ENCODE measurements around the gene FAM83E.

FAM83E gene

DNA sequence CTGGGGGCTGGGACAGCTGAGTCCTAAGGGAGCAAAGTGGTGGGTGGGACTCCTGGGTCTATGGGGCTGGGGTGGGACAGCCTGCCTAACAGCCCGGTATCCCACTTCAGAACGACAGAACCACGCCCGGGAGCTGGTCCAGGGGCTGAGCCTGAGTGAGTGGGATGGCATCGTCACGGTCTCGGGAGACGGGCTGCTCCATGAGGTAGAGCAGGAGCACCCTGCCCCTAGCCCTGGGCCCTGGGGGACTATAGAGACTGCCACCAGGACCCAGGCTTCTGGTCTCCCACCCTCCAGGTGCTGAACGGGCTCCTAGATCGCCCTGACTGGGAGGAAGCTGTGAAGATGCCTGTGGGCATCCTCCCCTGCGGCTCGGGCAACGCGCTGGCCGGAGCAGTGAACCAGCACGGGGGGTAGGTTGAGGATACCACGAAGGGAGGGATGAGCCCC, 13.0 kb upstream of the FAM83E start:
- no peak for FAIRE-seq

DNA sequence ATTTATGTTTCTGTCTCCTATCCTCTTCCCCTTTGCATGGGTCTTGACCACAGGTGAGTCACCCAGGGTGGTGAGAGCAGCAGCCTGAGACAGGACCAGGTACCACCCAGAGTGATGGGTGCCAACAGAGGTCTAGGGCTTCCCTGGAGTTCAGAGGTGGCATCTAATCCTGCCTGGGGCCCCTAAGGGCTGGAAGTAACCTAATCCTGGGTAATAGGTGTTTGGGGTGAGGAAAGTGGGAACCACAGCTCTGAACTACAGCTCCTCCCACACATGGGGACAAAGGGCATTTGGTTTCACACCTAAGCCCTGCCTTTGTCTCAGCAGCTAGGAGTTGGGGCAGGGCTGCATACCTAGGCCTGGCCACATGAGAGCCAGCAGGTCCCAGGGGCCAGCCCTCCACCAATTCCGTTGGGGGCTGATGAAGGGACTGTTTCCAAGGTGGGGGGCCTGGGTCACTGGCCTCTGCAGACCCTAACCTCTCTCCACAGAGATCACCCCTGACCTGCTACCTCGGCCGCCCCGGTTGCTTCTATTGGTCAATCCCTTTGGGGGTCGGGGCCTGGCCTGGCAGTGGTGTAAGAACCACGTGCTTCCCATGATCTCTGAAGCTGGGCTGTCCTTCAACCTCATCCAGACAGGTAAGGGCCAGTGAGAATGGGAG, 12.5 kb upstream of the FAM83E start:
- FAIRE-seq = no peak

DNA sequence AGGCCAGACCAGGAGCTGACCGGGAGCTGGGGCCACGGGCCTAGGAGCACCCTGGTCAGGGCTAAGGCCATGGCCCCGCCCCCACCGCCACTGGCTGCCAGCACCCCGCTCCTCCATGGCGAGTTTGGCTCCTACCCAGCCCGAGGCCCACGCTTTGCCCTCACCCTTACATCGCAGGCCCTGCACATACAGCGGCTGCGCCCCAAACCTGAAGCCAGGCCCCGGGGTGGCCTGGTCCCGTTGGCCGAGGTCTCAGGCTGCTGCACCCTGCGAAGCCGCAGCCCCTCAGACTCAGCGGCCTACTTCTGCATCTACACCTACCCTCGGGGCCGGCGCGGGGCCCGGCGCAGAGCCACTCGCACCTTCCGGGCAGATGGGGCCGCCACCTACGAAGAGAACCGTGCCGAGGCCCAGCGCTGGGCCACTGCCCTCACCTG, 11.0 kb upstream of the FAM83E start:
- no peak for FAIRE-seq

DNA sequence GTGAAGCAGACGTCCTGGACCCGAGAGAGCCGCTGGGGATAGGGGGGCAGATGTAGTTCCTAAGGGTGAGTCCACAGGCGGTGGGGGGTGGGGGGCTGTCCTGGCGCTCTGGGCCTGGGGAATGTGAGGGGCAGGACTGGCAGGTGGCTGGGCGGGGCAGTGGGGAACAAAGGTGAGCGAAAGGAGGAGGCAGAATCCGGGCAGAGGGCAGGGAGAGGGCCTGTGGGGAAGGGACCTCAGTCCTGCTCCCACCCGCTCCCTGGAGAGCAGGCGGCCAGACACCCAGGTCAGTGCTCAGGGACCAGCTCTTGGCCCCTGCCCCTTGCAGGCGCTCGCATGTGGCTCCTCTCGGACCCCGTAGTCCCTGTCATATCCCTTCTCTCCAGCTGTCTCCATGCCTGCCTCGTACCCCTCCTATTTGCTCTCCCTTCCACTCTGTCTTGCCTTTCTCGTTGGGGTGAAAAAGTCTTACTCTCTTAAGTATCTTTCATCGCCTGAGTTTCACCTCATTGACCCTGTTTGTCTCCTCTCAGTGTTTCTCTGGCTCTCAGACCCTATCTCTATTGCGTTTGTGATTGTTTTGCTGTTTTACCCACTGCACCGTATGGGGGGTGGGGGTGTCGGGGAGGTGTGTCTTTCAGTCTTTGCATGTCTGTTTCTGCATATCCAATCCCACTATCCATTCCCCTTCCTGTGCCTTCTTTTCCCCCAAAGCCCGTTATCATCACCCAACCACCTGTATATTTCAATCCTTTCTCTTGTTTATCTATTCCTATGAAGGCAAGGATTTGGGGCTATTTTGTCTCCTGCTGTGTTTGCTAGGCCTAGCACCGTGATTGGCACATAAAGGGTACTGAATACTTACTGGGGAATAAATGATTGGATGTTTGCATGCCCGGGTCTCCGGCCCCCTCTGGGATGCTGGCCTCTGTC, 10.2 kb upstream of the FAM83E start:
- no peak for FAIRE-seq

DNA sequence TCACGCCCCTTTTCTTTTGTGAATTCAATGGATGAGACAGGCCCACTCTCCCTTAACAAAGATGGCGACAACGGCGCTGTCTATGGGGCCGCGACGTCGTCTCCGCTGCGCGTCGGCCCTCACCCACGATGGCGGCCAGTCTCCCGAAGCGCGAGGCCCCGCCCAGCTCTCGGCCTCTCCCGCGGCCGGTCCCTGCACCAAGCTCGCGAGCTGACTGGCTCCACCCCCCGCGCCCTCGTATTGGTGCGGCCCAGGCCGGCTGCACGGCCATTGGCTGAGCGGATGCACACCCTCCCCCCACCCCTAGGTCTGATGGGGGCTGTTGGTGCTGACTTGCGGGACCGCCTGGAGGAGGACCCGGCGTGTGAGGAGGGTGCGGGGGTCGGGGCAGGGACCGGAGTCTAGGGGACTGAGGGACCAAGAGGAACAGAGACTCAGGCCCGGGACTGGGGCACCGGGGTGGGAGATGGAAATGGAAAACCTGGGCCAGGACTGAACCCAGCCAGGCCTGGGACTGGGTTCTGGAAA, 9.3 kb upstream of the FAM83E start:
- FAIRE-seq = peak; percentile 96

DNA sequence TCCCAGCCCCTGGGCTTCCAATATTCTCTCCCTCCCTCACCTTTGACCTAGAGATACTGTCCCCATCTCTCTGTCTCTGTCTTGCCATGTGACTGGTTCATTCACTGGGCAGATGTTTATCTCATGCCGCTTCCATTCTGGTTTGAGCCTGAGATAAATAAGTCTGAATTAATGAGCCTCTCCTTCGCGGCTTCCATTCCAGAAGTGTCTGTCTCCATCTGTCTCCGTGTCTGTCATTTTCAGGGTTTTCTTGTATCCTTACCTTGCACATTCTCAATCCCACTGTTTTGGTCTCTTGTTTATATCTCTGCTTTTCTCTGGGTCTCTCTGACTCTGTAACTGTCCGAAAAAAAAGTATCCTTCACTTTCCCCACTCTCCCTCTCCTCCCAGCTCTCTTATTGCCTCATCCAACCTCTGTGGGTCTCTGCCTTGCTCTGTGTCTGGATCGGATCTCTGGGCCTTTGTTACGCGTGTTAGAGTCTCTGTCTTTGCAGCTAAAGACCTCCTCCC, 8.7 kb upstream of the FAM83E start:
- no peak for FAIRE-seq

DNA sequence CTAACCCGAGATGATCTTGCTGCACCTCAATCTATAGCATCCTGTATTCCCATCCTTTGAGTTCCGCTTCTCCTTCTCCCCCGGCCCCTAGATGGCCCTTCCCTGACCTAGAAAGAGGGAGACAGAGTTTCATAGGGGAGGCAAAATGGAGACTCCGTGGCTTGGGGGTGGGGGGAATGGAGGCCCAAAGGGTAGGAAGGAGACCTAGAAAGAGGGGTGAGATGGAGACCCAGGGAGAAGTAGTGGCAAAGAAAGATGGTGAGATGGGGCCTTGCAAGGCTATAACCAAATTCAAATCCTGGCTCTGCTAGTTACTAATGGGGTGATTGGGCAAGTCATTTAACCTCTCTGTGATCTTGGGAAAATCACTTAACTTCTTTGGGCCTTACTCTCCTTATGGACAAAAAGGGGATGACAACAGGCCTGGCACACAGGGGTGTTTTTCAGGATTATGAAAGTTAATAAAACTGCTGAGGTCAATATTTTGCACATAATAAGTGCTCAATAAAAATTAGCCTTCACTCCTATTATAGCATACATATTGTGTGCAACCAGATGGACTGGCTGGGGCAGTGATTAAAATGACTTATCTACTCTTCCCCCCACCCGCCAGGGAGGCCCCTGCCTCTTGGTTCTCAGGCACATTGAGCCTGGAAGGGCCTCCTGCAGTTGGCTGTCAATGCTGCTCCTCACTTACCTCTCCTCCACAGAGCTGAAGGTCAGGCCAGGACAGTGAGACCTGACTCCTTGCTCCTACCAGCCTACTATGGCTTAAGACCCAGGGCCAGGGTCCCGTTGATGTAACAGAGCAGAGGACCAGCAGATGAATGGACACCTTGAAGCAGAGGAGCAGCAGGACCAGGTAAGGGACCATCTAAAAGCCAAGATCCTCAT, 5.1 kb upstream of the FAM83E start:
- no peak for FAIRE-seq

DNA sequence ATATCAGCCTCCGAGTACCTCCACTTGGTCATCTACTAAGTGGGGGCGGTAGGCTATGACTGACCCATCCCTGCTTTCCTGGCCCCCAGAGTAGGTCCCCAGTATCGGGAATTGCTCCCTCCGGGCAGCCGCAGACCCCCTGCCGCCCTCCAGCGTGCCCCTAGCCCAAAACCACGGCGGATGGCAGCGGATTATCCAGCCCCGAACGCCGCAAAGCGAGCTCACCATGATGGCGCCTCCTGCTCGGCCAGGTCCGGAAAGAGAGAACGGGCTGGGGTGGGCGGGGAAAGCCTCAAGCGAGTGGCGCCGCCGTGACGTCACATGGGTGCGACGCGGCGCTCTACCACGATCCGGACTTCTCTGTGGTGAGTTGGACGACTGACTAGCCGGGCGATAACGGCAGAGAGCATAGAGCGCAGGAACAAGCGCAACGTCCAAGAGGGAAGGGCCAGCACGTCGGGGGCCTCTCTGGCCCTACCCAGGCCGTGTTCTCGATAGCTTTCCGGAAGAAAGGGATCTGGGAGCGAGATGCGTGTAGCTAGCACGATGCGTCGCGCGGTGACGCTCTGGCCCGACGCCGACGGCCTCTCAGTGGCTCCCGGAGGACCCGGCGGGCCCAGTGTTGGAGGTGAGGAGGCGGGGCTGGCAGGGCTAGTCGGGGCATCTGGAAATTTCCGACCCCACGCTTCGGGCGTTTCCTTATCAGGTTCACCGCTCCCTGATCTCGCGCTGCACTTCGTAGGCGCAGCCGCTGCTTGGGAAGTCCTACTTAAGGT, 4.2 kb upstream of the FAM83E start, which contains the start of the genes RPL18 and SPHK2:
RPL18 (minus strand) TSS at position 263 of the 776 bp plus-strand sequence; CDS start at position 228, 35 bp downstream.
SPHK2 (plus strand) TSS at position 591 of the 776 bp plus-strand sequence. CDS start 1,009 bp downstream, outside the sequence.
- FAIRE-seq = peak; percentile 98

DNA sequence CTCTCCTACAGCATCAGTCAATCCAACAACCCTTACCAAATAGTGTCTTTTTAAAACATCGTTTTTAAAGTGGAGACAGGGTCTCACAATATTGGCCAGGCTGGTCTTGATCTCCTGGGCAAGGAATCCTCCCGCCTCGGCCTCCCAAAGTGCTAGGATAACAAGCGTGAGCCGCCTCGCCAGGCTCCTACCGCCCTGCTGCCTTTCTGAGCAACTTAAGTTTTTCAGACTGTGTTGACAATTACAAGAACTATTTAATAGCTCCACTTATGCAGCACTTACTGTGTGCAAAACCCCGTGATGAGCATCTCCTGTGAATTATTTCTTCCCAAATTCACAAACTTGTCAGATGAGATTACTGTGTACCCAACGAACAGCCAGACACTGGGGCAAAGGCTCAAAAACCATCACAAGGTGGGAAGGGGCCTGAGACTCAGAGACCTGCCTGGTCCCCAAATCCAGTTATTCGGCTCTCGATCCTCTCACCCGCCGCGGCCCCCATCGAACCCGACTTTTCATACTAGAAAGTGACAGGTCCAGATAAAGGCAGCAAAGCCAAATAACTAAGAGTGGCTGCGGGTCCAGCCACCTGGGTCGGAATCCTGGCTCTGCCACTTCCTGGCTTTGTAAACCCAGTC, 3.5 kb upstream of the FAM83E start:
- FAIRE-seq = no peak

DNA sequence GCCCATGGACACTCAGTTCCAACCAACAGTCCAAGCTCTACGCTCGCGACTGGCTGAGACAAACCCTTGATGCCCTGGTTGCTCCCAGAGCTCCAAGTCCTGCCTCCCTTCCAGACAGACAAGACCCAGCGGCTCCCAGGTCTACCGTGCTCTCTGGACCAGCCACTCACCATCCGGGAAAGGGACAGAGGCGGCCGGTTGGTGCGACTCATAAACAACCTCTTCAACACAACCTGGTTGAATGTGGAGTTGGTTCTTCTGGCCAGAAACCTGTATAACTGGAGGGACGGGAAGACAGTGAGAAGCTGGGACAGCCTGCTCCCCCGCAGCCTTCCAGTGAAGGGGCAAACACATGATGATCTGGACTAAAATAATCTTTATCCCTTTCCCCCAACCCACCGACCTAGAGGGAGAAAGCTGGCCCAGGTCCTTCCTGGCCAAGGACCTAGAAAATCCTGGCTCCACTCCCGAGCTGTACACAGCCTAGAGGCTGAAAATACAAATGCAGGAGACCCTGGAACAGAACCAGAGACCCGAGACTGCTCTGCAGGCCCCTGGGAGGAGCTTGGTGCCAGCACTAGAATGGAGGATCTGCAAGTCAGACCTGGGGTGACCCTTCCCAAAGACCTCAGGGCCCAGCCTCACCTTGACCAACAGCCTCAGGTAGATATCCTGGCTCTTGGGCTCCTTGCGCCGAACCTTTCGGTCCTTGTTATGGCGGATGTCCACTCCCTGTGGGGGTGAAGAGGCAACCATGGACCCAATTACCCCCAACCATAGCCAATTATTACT, 2.5 kb upstream of the FAM83E start:
- no peak for FAIRE-seq

DNA sequence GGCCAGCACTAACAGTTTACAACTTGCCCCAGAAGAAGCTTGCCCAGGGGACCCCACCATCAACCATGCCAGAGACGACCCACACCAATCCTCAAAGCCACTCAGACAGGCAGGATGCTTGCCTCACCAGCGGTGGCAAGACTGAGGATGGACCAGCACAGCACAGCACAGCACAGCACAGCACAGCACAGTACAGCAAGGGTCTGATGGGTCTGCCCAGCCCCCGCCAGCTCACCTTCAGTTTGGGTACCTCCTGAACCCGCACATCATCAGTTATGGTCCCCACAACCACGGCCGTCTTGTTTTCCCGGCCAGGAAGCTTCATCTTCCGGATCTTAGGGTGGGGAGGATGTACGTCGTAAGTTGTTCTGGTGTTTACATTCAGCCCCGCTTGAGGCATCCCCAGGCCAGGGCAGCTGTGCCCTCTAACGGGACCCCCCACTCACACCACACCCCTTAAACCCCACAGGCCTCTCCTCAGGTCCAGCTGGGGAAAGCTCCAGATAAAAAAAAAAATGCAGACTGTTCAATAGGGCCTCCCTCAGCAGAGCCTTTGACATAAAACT, 1.7 kb upstream of the FAM83E start:
- no peak for FAIRE-seq

DNA sequence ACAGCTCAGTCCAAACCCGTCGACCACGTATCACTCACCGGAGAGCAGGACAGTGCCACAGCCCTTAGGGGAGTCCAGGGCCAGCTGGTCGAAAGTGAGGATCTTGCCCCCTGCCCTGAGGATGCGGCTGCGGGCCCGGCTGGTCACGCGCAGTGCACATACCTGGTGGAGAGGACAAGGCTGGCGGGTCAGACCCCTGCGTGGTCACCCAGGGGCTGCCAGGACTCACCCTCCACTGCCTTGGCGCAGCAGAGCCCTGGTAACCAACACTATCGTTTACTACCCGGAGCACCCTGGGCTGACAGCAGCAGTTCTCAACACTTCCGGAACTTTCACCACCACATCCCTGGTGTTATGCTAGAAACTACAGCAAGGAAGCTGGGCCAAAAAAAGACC, 1.2 kb upstream of the FAM83E start:
- no peak for FAIRE-seq

DNA sequence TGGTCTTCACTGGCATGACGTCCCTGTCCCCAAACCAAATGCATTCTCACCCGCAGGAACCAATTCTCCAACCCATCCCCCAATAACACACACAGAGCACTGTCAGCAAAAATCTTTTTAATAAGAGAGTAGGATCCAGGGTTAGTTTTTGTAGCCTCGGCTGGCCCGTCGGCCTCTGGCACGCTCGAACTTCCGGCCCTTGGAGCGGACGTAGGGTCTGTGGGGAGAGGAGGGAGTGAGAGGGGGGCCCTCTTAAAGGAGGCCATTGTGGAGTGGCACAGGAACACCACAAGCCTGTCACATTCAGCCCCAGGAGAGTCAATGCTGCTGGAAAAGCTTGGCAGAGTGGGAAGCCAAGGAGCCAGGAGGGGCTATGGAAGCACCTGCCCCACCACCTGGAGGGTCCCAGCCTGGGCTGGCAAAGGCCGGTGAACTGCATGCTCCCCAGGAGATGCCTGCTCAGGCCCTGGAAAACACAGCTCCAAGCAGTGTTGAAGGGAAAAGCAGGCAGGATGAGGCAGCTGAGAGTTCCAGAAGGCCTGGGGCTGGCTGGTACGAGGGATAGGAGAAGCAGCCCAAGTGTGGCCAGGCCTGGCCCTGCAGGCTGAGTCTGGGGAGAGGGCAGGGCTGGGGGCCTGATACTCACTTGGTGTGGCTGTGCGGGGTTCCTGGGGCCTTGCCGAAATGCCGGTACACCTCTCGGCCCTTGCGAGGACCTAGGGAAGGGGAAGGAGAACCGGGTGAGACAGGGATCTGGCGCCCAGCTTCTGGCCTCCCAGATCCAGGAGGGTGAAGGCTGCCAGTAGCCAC, 560 bp upstream of the FAM83E start:
- no peak for FAIRE-seq

DNA sequence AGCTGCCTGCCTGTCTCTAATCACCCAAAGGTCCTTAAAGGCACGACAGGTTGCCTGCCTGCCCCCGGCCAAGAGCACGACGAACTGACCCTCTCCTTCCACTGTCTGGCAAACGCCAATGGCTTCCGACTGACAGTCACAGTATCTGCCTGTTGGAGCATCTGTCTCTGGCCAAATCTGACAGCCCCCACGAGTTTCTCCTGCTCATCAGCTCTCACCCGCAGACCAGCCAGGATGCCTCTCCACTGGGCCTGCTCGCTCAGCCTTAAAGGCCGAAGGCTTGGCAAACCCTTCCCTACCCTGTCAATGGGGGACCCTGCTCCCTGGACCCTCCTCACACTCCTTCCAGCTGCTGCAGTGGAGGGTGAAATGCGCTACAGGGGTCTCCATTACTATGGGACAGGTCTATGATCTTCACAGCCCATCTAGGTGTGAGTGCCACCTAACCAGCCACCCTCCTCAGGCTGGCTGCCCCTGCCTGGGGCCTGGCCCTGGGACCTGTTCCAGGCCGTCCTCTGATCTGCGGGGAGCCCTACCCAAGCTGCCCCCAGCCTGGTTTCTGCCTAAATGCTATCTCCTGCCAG, 932 bp downstream of the FAM83E start:
- no peak for FAIRE-seq

DNA sequence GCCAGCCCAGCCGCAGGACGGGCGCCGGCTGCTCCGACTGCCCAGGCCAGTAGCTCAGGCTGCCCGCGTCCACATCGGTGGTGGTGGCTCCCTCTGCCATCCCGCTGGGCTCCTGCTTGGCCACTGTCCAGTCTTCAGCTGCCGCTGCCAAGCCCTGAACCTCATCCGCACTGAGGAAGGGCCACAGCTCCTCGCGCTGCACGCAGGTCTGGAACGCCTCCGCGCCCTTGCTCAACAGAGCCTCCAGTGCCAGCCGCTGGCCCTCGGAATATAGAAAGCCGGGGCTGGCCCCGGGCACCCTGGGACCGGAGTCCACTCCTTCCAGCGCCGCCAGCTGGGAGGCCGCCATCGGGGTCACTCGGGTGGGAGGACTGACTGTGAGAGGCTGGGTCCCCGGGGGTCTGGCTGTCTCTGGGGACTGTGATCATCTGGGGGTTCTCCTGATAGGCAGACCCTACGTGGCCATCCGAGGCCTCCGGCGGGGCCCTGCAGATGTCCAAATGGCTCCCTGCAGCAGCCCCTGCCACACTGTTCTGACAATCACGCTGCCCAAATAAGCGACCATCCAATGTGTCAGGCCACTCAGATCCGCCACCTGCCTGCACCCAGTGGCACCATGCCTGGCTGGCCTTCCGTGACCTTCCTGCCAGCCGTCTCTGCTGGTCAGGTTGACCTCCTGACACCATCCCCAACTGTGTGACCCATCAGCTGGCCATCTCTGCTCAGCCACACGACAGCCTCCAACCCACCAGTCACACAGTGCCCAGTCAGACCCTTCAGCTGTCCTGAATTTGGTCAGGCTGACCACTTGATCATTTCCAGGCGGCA, 1.6 kb downstream of the FAM83E start:
- no peak for FAIRE-seq

DNA sequence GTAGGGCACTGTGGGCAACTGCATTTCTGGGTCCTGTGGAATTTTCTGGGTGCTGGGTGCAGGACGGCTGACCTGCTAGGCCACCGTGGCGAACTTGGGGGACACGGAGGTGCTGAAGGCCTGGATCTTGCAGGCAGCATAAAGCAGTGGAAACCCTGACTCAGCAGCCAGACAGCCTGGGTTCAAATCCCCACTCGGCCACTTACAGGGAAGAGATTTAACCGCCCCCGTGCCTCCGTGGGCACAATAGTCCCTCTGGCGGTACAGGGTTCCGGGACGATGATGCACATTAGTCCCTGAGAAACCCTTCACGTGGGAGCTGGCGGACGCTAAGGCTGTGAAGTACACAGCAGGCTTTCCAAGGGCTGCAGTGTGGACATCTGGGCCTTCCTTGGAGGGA, 3.0 kb downstream of the FAM83E start:
- no peak for FAIRE-seq

DNA sequence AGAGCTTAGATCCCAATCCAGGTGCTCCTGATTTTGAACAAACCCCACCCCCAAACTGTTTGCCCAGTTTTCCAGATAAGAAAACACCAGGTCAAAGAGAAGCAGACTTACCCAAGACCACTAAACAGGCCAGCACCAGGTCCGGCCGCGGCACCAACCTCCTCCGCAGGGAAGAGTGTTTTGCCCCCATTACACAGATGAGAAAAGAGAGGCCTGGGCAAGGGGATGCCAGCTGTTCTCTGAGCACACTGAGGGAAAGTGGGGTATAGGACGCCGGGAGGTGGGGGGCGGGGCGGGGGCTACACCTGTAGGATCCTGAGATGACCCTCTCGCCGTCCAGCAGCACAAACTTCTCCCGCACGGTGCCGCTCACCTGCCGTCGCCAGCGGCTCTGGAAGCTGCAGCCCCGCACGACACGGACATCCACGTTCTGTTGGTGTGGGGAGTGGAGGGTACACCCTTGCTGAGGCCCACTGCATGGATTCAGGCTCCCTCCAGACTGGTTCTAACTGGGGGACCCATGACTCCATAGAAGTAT, 5.2 kb downstream of the FAM83E start:
- FAIRE-seq = no peak
